Choroid plexus epithelial cell (primary cell): ENCODE results near the gene SLC24A3.

ENCODE experiments used
- DNase-seq: peaks from one replicate; pipeline ENCODE4 v3.0.0-alpha.2; 2010; ENCODE audit warnings: low read depth
- H3K4me3 ChIP-seq: 2 replicates; pipeline ENCODE4 v1.5.1; 2011; ENCODE audit warnings: low read depth, mild to moderate bottlenecking, control low read depth, low read length, moderate library complexity
- TF ChIP-seq, protein P1 (sequence below): conservative IDR thresholded peaks from 2 replicates; pipeline ENCODE4 v1.5.1; 2011; ENCODE audit warnings: low read depth, mild to moderate bottlenecking, control low read depth, inconsistent platforms, low read length, moderate library complexity

SLC24A3 gene

DNA sequence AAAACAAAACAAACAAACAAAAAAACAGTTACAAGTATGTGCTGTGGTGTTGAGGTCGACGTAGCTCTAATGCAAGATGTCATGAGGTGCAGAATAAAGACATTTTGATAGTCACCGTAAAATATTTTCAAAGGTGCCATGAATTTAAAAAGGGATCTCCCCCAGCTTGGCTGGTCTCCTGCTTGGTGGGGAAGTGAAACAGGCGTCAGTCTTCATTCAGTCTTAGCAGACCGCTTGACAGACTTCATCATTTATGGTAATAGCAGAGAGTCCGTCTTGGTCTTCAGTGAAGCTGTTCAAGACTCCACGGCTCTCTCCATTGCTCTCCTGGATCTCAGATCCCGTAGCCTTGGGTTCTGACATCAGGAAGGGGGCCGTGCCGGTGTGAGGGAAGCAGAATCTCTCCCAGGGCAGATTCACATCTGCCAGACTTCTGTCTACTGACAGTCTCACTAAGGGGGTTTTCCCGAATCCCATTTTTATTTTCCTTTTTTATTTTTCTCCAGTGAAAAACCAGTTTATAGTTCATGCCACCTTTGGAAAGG is 1.6 kb downstream of the SLC24A3 start:
- no peak for DNase-seq
- no peak overlapping the region for H3K4me3 ChIP-seq
- TF ChIP-seq, protein P1, sequence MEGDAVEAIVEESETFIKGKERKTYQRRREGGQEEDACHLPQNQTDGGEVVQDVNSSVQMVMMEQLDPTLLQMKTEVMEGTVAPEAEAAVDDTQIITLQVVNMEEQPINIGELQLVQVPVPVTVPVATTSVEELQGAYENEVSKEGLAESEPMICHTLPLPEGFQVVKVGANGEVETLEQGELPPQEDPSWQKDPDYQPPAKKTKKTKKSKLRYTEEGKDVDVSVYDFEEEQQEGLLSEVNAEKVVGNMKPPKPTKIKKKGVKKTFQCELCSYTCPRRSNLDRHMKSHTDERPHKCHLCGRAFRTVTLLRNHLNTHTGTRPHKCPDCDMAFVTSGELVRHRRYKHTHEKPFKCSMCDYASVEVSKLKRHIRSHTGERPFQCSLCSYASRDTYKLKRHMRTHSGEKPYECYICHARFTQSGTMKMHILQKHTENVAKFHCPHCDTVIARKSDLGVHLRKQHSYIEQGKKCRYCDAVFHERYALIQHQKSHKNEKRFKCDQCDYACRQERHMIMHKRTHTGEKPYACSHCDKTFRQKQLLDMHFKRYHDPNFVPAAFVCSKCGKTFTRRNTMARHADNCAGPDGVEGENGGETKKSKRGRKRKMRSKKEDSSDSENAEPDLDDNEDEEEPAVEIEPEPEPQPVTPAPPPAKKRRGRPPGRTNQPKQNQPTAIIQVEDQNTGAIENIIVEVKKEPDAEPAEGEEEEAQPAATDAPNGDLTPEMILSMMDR, result no peak

- TF ChIP-seq, protein P1, result no peak
- no peak for DNase-seq
- H3K4me3 ChIP-seq, result no peak overlapping the region
These were observed 6.0 kb downstream of the SLC24A3 start for GRCh38 chr20:19218411-19218810.

DNA sequence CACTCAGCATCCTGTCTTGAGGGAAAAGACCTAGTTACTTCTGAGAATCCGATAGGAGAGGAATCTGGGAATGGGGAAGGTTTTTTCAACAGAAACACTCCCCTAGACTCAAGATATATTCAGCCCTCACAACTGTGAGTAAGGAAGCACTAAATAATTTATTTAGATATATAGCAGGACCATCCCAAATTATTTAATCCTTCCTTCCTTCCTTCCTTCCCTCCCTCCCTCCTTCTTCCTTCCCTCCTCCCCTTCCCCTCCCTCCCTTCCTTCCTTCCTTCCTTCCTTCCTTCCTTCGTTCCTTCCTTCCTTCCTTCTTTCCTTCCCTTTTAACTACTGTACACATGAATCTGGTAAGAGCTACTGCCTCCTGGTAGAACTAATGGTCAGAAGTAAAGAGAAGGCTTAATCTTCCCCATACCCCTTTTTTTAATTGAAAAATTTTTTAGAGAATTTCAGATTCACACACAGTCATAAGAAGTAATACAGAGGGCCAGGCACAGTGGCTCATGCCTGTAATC is 10.1 kb downstream of the SLC24A3 start:
- no peak for DNase-seq
- no peak overlapping the region for H3K4me3 ChIP-seq
- TF ChIP-seq, protein P1, result no peak

DNA sequence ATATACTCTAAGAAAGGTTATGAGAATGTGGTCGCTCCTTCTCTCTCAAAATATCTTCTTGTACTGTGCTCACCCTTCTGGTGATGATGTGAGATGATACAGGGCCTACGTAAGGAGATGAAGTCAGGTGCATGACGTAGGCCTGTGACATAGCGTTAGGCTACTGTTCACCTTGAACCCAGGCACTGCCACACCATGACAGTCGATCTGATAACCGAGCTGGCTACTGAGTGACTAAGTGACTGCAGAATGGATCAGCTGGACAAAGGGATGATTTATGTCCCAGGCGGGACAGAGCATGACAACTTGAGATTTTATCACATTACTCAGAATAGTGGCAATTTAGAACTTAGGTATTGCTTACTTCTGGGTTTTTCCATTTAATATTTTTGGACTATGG is 11.2 kb downstream of the SLC24A3 start:
- DNase-seq, result no peak
- TF ChIP-seq, protein P1, result no peak
- no peak overlapping the region for H3K4me3 ChIP-seq

DNA sequence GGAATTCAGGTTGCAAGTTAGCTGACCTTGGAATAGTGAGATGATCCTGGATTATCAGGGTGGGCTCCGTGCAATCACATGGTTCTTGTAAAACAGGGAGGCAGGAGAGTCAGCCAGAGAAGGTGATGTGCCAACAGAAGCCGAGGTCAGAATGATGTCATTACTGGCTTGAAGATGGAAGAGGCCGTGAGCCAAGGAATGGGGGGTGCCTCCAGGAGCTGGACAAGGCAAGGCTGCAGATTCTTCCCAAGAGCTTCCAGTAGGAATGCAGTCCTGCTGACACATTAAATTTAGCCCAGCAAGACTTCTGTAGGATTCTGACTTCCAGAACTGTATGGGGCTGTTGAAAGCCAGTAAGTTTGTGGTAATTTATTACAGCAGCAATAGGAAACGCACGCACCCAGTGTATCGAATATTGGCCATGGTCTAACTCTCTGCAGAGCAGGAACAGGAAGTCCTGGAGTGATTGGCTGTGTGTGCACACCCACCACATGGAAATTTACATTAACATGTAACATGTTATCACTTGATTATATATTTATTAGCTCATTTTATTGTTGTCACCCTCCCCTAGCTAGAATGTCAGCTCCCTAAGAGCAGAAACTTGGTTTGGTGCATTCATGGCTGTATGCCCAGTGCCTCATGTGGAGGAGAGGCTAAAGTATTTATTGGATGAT is 19.1 kb downstream of the SLC24A3 start:
- no peak overlapping the region for H3K4me3 ChIP-seq
- TF ChIP-seq, protein P1, result no peak
- no peak for DNase-seq

GRCh38 chr20:19232997-19233794 is 20.8 kb downstream of the SLC24A3 start:
- TF ChIP-seq, protein P1, result no peak
- peak; percentile 37 for DNase-seq
- peak overlapping the region; percentile 15 for H3K4me3 ChIP-seq
